Effector memory CD4-positive, alpha-beta T cell (primary cell): ENCODE measurements around the gene TTLL11.

Experiments used
- DNase-seq, 3 donors: peaks; one replicate each; pipeline ENCODE4 v3.0.0-alpha.2; 2020
- H3K27ac ChIP-seq: 2 replicates; pipeline ENCODE4 v1.7.0; 2013; ENCODE audit warnings: mild to moderate bottlenecking, low read length, moderate library complexity; ENCODE audit not compliant: insufficient read depth, poor library complexity, severe bottlenecking
- H3K27me3 ChIP-seq: replicated peaks from 2 replicates; pipeline ENCODE4 v1.7.0; 2013; ENCODE audit warnings: mild to moderate bottlenecking, low read length; ENCODE audit not compliant: insufficient read depth, control insufficient read depth, poor library complexity, severe bottlenecking
- H3K36me3 ChIP-seq: 2 replicates; pipeline ENCODE4 v1.7.0; 2013; ENCODE audit warnings: mild to moderate bottlenecking, low read length, moderate library complexity; ENCODE audit not compliant: control insufficient read depth, insufficient read depth
- H3K4me1 ChIP-seq: 2 replicates; pipeline ENCODE4 v1.7.0; 2013; ENCODE audit warnings: low read length, mild to moderate bottlenecking; ENCODE audit not compliant: control insufficient read depth, insufficient read depth, poor library complexity, severe bottlenecking
- H3K4me3 ChIP-seq: 2 replicates; pipeline ENCODE4 v1.7.0; 2013; ENCODE audit warnings: low read length, low read depth, mild to moderate bottlenecking; ENCODE audit not compliant: insufficient read depth, poor library complexity, severe bottlenecking
- H3K9me3 ChIP-seq: 2 replicates; pipeline ENCODE4 v1.7.0; 2013; ENCODE audit warnings: mild to moderate bottlenecking, low read length, moderate library complexity; ENCODE audit not compliant: control insufficient read depth

Gene TTLL11

GRCh38 chr9:121960665-121961064 is 132.4 kb downstream of the TTLL11 start:
- H3K27me3 ChIP-seq = no peaks in the 10 kb centered on the region
- H3K4me3 ChIP-seq = no peak overlapping the region
- no peak for DNase-seq
- H3K9me3 ChIP-seq = no peaks in the 10 kb centered on the region
- H3K4me1 ChIP-seq = no peaks in the 10 kb centered on the region
- H3K36me3 ChIP-seq = no peaks in the 10 kb centered on the region
- no peak overlapping the region for H3K27ac ChIP-seq

DNA sequence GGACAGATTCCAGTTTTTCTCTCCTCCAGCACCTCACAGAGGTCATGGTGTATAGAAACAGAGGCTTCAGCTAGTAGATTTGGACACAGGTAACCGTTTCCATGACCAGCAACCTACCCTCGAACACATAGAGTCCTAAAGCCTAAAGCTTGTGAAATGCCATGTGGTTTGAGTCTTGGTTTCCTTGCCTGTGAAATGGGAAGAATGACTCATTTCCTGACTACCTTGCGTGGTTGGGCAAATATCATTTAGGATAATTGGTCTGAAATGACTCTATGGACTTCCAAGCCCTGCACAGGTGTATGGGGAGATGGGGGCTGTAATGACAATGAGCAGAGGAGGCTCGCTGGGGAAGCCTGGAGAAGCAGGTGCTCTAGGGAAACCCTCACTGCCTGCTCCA is 134.6 kb downstream of the TTLL11 start:
- no peaks in the 10 kb centered on the region for H3K36me3 ChIP-seq
- no peaks in the 10 kb centered on the region for H3K9me3 ChIP-seq
- H3K4me3 ChIP-seq = no peak overlapping the region
- no peaks in the 10 kb centered on the region for H3K27me3 ChIP-seq
- H3K4me1 ChIP-seq = no peaks in the 10 kb centered on the region
- no peak overlapping the region for H3K27ac ChIP-seq
- no peak for DNase-seq

DNA sequence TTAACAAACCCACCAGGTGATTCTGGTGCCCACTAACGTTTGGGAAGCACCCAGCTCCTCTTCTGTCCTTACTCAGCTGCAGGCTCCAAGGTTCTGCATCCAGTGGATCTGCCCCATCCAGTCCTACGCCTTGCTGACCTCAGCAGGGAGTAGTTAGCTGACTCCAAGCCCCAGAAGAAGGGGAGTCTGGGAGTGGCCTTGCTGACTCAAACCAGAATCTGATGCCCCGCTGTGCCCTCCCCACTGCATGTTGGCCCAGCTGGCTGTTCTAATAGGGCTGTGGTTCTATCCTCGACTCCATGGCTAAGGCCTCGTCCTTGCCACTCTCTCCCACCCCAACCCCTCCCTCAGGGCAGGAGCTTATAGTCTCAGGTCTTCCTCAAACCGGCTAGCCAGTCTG is 136.3 kb downstream of the TTLL11 start:
- H3K27me3 ChIP-seq = no peaks in the 10 kb centered on the region
- H3K4me1 ChIP-seq = no peaks in the 10 kb centered on the region
- H3K27ac ChIP-seq = no peak overlapping the region
- H3K9me3 ChIP-seq = no peaks in the 10 kb centered on the region
- no peak for DNase-seq
- no peaks in the 10 kb centered on the region for H3K36me3 ChIP-seq
- no peak overlapping the region for H3K4me3 ChIP-seq

DNA sequence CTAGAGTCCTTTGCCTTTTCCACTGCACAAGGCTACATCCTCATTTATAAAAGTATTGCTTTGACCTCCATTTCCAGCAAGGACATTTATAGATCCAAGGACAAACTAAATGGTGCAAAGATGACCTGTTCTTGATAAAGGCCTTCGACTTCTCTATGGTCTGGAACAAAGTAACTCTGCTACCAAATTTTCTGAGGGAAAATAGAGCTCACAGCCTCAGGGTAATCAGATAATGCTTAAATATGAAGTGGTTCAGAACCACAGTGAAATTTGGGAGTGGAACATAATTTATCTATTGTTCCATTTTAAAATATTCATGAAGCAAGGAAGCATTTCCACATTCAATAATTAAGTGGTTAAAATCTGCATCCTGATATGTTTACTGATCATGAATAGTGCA is 137.5 kb downstream of the TTLL11 start:
- DNase-seq = no peak
- Histone ChIP-seq H3K4me3 (no peak overlapping the region), H3K27ac (no peak overlapping the region), H3K4me1 (no peaks in the 10 kb centered on the region), H3K27me3 (no peaks in the 10 kb centered on the region), H3K36me3 (no peaks in the 10 kb centered on the region), H3K9me3 (no peaks in the 10 kb centered on the region)

GRCh38 chr9:121954477-121955140 is 138.5 kb downstream of the TTLL11 start:
- DNase-seq = no peak
- Histone ChIP-seq H3K4me1 (no peaks in the 10 kb centered on the region), H3K4me3 (no peak overlapping the region)

GRCh38 chr9:121952611-121953010 is 140.5 kb downstream of the TTLL11 start:
- no peaks in the 10 kb centered on the region for H3K36me3 ChIP-seq
- no peak for DNase-seq

More at GRCh38 chr9:121954477-121955140, 138.5 kb downstream of the TTLL11 start:
- Histone ChIP-seq H3K27me3 (no peaks in the 10 kb centered on the region), H3K36me3 (no peaks in the 10 kb centered on the region), H3K27ac (no peak overlapping the region), H3K9me3 (no peaks in the 10 kb centered on the region)

GRCh38 chr9:121950866-121951265 is 142.2 kb downstream of the TTLL11 start:
- H3K4me1 ChIP-seq = no peaks in the 10 kb centered on the region
- H3K4me3 ChIP-seq = no peak overlapping the region
- H3K36me3 ChIP-seq = no peaks in the 10 kb centered on the region
- no peak for DNase-seq
- no peaks in the 10 kb centered on the region for H3K27me3 ChIP-seq
- no peak overlapping the region for H3K27ac ChIP-seq
- H3K9me3 ChIP-seq = no peaks in the 10 kb centered on the region

More at GRCh38 chr9:121952611-121953010, 140.5 kb downstream of the TTLL11 start:
- H3K27ac ChIP-seq = no peak overlapping the region
- H3K27me3 ChIP-seq = no peaks in the 10 kb centered on the region
- no peak overlapping the region for H3K4me3 ChIP-seq
- H3K9me3 ChIP-seq = no peaks in the 10 kb centered on the region
- H3K4me1 ChIP-seq = no peaks in the 10 kb centered on the region

DNA sequence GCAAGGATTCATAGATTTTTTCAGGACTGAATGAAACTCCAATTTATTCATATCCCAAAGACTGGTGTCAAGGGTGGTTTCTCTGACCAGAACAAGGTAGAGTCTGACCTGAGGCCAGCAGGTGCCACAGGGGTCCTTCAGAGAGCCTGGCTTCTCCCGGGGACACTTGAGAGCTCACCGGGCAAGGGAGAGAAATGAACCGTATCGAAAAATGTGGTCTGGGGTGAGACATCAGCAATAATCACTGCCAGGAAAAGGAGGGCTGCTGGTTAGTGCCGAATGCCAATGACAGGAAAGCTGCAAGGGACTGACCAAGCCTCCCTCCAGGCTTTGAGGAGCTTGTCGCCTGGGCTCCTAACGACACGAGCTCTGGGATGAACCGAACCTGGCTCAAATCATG is 142.7 kb downstream of the TTLL11 start:
- no peaks in the 10 kb centered on the region for H3K9me3 ChIP-seq
- no peaks in the 10 kb centered on the region for H3K27me3 ChIP-seq
- H3K36me3 ChIP-seq = no peaks in the 10 kb centered on the region
- no peaks in the 10 kb centered on the region for H3K4me1 ChIP-seq
- no peak for DNase-seq
- no peak overlapping the region for H3K27ac ChIP-seq
- H3K4me3 ChIP-seq = no peak overlapping the region

DNA sequence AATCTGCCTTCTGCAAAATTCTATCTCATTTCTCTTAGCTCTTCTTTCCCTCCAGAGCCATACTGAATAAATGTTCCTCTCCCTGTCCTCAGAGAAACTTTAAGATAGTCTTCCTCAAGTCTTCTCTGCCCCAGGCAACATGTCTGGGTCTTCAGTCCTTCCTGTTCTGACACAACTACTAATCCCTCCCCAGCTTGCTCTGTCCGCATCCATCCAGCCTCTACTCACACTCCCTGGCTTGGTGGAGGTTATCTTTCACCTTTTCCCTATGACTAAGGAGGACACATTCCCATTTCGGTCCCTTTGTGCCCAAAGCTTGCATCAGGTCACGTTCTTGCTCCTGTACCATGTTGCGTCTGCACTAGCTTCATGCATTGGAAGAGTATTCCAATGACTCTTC is 143.3 kb downstream of the TTLL11 start:
- Histone ChIP-seq H3K27ac (no peak overlapping the region), H3K9me3 (no peaks in the 10 kb centered on the region), H3K36me3 (no peaks in the 10 kb centered on the region), H3K4me3 (no peak overlapping the region), H3K4me1 (no peaks in the 10 kb centered on the region), H3K27me3 (no peaks in the 10 kb centered on the region)
- DNase-seq = no peak

DNA sequence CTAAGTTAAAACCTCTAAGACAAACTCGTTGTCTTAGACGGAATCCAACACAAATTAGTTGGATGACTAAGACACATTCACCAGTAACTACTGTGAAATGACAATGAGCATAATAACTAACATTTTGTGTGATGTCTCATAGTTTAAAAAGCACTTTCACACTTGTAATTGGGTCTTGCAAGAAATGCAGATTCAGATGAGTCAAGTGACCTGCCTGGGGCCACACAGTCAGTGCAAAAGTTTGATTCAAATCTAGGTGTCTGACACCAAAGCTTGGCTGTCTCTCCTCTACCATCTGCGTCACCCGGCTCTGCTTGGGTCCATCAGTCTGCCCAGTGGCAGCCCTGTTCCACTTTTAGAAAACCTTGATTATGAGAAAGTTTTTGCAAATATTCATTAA is 143.7 kb downstream of the TTLL11 start:
- no peaks in the 10 kb centered on the region for H3K36me3 ChIP-seq
- DNase-seq = no peak
- H3K4me3 ChIP-seq = no peak overlapping the region
- H3K9me3 ChIP-seq = no peaks in the 10 kb centered on the region
- H3K27ac ChIP-seq = no peak overlapping the region
- no peaks in the 10 kb centered on the region for H3K4me1 ChIP-seq
- no peaks in the 10 kb centered on the region for H3K27me3 ChIP-seq
